Dermis blood vessel endothelial cell (primary cell): Measurements from ENCODE around the gene MYLK3. TPM values are rescaled to one million over a fixed set of nuclear protein-coding genes. Genes with fewer than 3 reads are reported as not detected.

Source experiments
- DNase-seq: peaks from one replicate; pipeline ENCODE4 v3.0.0; 2010
- total RNA-seq: library from RNA; depleted of rRNA; stranded (reverse); fragments of >200 nt; gene quantifications from 2 replicates; pipeline ENCODE4 v1.2.3, GENCODE V29; 2014

MYLK3 gene
- total RNA-seq, 1 donor from 2014 or later, result 0.34 TPM

GRCh38 chr16:46757339-46758050 lies 9.4 kb upstream of the MYLK3 start:
- no peak for DNase-seq

- DNase-seq, result no peak
Measured at GRCh38 chr16:46756772-46757171, 8.6 kb upstream of the MYLK3 start.

- no peak for DNase-seq
Measured at GRCh38 chr16:46753015-46753414, 4.9 kb upstream of the MYLK3 start.

GRCh38 chr16:46751381-46751780 lies 3.2 kb upstream of the MYLK3 start:
- no peak for DNase-seq

- DNase-seq, result no peak
Measured at GRCh38 chr16:46748775-46749705, 896 bp upstream of the MYLK3 start.

- DNase-seq, result no peak
Measured at GRCh38 chr16:46746821-46747776, 1.0 kb downstream of the MYLK3 start.

GRCh38 chr16:46745617-46746016 lies 2.5 kb downstream of the MYLK3 start:
- DNase-seq, result no peak

GRCh38 chr16:46743232-46743719 lies 4.9 kb downstream of the MYLK3 start:
- peak; percentile 46 for DNase-seq

- DNase-seq, result no peak
Measured at GRCh38 chr16:46739934-46740333, 8.2 kb downstream of the MYLK3 start.

- DNase-seq, result no peak
Measured at GRCh38 chr16:46737621-46738214, 10.4 kb downstream of the MYLK3 start.

- DNase-seq, result no peak
Measured at GRCh38 chr16:46736695-46737094, 11.4 kb downstream of the MYLK3 start.

GRCh38 chr16:46733319-46733830 lies 14.8 kb downstream of the MYLK3 start:
- no peak for DNase-seq

- DNase-seq, result no peak
Measured at GRCh38 chr16:46732561-46732960, 15.6 kb downstream of the MYLK3 start.

- DNase-seq, result no peak
Measured at GRCh38 chr16:46731691-46732555, 16.2 kb downstream of the MYLK3 start.

- DNase-seq, result no peak
Measured at GRCh38 chr16:46730801-46731690, 17.1 kb downstream of the MYLK3 start.

- no peak for DNase-seq
Measured at GRCh38 chr16:46730126-46730525, 18.0 kb downstream of the MYLK3 start.

GRCh38 chr16:46729326-46729995 lies 18.7 kb downstream of the MYLK3 start:
- DNase-seq, result no peak

GRCh38 chr16:46728806-46729205 lies 19.3 kb downstream of the MYLK3 start:
- no peak for DNase-seq

GRCh38 chr16:46727630-46728029 lies 20.5 kb downstream of the MYLK3 start:
- DNase-seq, result no peak
